NCI-H1048 (cell line): Measurements from ENCODE around the gene HLA-F.

Source experiments
- DNase-seq: peaks from one replicate; lab custom pipeline; 2025; lab: John Stamatoyannopoulos, UW

HLA-F gene

GRCh38 chr6:29723262-29723665 is at the start of gene HLA-F:
TSS of gene HLA-F (plus strand) at chr6:29723434. CDS start at chr6:29723464, 30 bp downstream.
- DNase-seq = no peak

- no peak for DNase-seq
Measured at GRCh38 chr6:29674008-29674407, 49.2 kb upstream of the HLA-F start.

DNA sequence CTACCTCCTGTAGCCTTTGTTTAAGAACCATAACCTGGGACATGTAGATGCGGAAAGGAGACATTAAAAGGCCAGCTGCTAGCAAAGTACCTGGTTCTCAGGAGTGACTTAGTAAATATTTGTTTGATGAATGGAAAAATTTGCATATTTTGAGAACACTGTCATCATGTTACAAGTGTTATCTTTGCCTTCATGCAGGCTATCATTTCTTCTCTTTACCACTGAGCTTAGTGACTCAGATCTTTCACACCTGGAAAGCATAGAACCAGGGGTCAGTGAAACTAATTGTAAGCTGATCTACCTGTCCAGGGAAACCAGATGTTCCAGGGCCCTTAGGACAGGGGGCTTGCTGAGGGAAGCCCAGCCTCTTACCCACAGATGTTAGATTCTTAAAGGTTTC is 47.7 kb upstream of the HLA-F start:
- DNase-seq = no peak

DNA sequence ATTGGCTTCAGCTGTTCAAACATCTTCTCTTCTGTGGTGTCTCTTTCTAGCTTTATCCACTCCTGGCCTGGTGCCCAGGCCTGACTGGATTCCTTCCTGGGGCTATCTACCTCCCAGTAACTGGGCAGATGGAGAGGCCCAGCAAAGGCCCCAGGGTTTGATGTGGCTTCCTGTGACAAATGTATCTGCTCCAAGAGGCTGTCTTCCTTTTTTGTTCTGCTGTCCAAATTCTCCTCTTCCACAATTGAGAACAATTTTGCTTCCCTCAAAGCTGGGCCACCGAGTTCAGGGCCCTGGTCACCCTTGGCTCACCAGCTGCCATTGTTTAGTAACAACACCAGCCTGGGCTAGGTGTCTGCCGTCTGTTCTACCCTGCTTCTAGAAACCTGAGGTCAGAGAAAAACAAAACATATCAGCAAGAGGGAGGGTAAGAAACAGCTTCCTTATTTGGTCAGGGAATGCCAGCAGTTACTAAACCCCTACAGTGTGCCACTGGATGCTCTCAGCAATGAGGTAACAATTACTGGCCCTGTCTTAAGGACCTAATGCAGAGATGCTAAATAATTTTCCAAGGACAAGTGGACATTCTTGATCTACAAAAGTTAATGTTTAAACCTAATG is 46.1 kb upstream of the HLA-F start:
- no peak for DNase-seq

DNA sequence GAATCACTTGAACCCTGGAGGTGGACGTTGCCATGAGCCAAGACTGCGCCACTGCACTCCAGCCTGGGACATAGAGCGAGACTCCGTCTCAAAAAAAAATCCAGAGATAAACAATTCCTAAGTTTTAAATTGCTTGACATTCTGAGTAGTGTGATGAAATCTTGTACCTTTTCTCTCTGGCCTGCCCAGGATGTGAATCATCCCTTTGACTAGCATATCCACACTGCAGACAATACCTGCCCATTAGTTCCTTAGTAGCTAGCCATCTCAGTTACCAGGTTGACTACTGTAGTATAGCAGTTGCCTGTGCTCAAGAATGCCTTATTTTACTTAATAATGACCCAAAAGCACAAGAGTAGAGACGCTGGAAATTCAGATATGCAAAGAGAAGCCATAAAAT is 45.1 kb upstream of the HLA-F start:
- no peak for DNase-seq

DNA sequence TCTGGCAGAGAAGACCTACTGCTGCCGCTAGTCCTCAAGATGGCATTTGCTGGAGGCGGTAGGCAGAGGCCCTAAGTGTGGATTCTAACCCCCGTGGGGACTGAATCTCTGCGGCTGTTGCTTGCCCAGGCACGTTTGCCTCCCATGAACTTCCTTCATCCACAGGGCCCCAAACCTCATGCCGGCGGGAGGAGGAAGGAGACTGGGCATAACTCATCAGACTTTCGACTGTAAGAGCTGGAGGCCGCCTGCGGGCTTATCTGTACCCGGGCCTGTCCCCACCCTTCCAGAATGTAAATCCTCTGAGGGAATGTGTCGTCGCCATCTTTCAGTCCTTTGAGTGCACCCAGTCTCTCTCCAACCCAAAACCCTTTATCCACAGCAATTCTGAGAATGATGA is 43.3 kb upstream of the HLA-F start:
- no peak for DNase-seq

DNA sequence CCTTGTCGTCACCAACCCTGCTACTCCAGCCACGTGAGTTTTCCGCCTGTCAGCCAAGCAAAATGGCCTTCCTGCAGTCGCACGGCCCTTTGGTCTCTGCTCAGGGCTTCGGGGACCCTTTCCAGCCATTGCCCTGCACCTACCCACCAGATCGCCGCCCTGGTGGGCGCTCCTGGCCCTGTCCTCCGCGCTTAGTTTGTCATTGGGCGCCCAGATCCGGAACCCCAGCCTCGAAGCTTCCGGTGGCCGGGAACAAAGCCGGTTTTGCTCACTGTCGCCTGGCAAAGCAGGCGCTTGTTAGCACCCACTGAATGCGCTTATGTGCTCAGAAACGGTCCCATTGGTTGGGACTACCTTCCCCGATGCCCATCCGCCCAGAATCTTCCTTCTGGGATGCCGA is 42.8 kb upstream of the HLA-F start:
- no peak for DNase-seq

DNA sequence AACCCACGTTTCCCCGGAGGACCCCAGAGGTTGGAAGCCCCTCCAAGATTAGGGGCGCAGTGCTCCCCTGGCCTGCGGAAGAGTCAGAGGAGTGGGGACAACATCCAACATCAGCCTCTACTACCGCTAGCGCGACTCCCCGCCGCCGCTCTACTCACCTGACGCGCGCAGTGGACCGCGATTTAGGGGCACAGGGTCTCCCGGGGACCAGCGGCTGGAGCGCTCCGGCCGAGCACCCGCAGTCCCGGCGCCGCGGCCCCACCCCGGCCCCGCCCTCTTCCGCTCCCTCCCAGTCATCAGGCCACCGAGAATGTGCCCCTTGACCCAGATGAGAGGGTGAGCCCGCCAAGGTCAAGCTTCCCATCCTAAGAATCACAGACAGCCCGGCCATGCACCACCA is 42.3 kb upstream of the HLA-F start, which contains the start of gene ZFP57:
ZFP57 (minus strand) TSS at position 249 of the 400 bp plus-strand sequence. CDS start 4,149 bp downstream, outside the sequence.
- no peak for DNase-seq

DNA sequence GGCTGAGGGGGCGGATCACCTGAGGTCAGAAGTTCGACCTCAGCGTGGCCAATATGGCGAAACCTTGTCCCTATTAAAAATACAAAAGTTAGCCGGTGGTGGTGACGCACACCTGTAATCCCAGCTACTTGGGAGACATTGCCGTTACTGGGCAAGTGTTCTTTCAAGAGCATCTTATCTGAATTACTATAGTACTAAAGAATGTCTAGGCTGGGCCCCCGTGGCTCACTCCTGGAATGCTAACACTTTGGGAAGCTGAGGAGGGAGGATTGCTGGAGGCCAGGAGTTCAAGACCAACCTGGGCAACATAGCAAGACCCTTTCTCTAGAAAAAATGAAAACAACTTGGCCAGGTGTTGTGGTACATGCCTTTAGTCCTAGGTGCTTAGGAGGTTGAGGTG is 41.4 kb upstream of the HLA-F start:
- DNase-seq = no peak

DNA sequence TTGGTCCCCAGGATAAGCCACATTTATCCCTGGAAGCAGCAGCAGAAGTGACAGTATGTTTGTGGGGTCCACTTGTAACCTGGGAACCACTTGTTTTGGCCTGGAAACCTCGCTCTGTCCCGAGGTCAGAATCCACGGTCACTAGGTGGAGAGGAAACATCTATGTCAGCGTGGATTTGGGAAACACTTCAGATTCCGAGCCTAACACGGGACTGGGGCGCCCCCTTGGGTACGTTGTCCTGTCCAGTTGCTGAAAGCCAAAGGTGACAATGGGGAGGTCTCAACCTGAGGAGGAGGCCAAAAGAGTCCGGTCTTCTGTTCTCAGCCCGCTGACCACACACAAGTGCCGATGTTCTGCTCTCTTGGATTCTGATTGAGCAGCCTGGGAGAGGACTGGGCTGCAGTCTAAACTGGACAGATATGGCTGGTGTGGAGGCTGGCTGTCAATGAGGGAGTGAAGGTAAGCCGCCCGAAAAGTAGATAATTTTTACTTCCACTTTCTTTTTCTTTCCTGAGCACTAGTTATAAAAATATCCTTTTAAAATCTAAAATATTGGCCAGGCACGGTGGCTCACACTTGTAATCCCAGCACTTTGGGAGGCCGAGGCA is 37.4 kb upstream of the HLA-F start:
- no peak for DNase-seq

DNA sequence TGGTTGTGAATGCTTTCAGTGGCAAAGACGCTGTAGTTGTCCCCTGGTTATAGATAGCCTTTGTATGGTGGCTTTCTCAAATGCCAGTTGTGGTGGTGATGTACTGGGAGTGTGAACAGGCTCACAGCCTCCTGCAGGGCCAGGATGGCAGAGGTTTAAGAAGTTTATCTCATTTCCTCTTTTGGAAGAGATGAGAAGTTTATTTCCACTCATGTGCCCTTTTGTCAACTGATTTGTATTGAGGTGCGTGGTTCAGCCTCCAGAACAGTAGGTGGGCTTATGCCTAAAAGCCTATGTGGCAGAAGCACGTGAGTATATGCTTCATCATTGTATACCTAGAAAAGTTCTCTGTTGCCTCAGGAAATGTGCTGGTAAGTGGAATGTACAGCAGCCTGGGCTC is 28.6 kb upstream of the HLA-F start:
- DNase-seq = no peak

DNA sequence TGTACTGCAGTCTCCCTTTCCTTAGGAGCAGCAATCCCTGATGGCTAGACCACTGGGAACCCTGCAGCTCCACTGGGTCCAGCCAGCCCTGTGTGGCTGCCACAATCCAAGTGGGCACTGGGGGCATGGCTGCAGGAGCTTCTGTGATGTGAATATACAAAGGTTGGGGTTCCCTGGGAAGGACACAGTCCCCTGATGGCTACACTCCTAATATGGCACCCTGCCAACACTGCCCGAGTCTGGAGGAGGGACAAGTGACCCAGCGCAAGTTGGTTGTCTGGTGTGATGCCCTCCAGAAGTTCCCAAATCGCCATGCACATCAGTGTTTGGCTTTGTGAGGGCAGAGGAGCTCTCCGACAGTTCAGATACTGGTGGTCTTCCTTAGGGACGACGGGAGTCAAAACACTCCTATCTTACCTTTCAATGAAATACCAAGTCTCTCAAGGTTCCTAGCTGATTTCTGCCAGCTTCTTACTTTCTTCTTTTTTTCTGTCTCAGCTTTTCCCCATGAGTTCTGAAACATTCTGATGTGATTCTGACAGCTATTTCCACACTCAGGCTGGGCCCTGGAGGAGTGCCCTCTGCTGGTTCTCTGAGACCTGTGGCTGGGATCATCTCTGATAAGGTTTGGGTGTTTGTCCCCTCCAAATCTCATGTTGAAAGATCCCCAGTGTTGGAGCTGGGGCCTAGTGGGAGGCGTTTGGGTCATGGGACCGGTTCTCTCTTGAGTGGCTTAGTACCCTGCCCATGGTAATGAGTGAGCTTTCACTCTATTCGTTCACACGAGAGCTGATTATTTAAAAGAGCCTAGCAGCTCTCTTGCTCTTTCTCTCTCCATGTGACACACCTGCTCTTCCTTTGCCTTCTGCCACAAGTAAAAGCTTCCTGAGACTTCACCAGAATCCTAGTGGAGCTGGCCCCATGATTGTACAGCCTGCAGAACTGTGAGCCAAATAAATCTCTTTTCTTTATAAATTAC is 26.8 kb upstream of the HLA-F start:
- DNase-seq = no peak

- no peak for DNase-seq
Measured at GRCh38 chr6:29702519-29703103, 20.6 kb upstream of the HLA-F start.

- DNase-seq = no peak
Measured at GRCh38 chr6:29705389-29706231, 17.6 kb upstream of the HLA-F start.

DNA sequence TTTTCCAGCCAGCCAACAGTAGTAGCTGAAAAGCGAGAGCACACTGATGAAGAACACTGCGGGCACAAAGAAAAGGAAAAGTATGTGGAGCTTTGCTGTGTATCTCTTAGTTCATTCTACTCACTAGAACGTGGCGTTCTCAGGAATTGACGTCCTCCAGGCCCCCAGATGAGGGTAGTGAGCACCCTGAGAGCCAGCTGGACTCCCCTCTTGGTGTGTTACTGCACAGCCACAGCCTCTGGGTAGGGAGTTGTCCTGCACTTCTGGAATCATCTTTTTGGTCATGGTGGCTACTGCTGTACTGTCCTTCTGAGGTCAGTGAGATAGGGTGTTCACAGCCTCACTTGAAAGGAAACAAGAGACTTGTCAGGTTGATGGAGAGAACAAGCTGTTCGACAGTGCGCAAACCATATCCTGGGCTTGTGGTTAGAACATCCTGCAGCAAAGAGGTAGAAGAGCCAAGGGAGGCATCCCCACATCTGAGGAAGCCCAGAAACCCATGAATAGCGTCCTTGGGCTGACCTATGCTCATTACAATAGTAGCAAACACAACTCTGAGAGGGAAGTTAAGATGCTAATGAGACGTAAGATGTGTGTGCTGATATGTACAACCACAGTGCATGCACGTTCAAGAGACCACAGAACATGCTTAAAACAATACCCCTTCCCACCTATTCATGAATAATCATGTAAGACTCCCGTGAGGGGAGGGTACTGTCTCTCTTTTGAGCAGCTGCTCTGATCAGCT is 14.6 kb upstream of the HLA-F start:
- DNase-seq = no peak

DNA sequence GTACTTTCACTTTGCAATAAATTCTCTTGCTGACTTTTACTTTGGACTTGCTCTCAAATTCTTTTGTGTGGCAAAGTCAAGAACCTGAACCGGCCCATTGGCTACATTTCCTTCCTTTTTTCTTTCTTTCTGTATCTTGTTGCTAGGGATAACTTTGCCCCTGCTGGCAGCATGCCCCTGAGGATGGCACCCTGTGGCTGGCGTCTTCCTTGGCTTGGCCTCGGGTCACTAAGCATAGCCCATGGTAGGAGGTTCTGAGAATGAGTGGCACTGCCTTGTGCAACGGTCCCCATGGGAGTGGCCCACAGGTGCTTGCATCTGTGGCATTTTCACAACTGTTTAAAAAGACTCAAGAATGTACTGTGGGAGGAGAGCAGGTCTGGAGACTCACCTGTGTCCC is 14.0 kb upstream of the HLA-F start:
- no peak for DNase-seq

- no peak for DNase-seq
Measured at GRCh38 chr6:29710281-29710941, 12.8 kb upstream of the HLA-F start.

GRCh38 chr6:29720863-29721262 is 2.4 kb upstream of the HLA-F start:
- no peak for DNase-seq

- no peak for DNase-seq
Measured at GRCh38 chr6:29723666-29724588, 693 bp downstream of the HLA-F start.
